A673 (cell line): ENCODE data around the gene ARHGAP15. TPM values are rescaled to one million over a fixed set of nuclear protein-coding genes. Genes with fewer than 3 reads are reported as not detected.

Experiments used
- BruUV-seq: library from RNA; stranded (reverse); fragments of 400-500 nt; replicated peaks from 2 replicates; lab custom pipeline; 2021; lab: Mats Ljungman, UMichigan
- CTCF ChIA-PET: fragments of 300-600 bp; sonication (Branson Sonifier 250); formaldehyde crosslinking; loops from one replicate; lab custom pipeline; 2022; ENCODE audit warnings: antibody characterized with exemption; lab: Charles Lee
- POLR2A ChIA-PET: fragments of 300-600 bp; sonication (Branson Sonifier 250); formaldehyde crosslinking; loops from one replicate; lab custom pipeline; 2022; ENCODE audit warnings: antibody characterized with exemption; ENCODE audit not compliant: low non-redundant PET; lab: Charles Lee
- DNase-seq: peaks from one replicate; pipeline ENCODE4 v3.0.0-alpha.2; 2015; ENCODE audit warnings: low spot score
- H3K27ac ChIP-seq: fragments of 200-600 bp; sonication (generic); 2 replicates; pipeline ENCODE4 v1.5.1; 2016; ENCODE audit warnings: mixed run types, low read depth, mild to moderate bottlenecking, mixed read lengths, antibody characterized with exemption, low read length; ENCODE audit not compliant: poor library complexity, severe bottlenecking
- H3K27me3 ChIP-seq: fragments of 200-600 bp; sonication (generic); replicated peaks from 2 replicates; pipeline ENCODE4 v1.6.1; 2017; ENCODE audit warnings: mixed run types, low read depth, mild to moderate bottlenecking, mixed read lengths, antibody characterized with exemption, low read length; ENCODE audit not compliant: insufficient read depth, poor library complexity
- H3K36me3 ChIP-seq: fragments of 200-600 bp; sonication (generic); 2 replicates; pipeline ENCODE4 v1.6.1; 2016; ENCODE audit warnings: mixed run types, mild to moderate bottlenecking, mixed read lengths, antibody characterized with exemption, low read length; ENCODE audit not compliant: insufficient read depth, poor library complexity, severe bottlenecking
- H3K4me1 ChIP-seq: fragments of 200-600 bp; sonication (generic); 2 replicates; pipeline ENCODE4 v1.6.1; 2017; ENCODE audit warnings: mixed run types, mild to moderate bottlenecking, mixed read lengths, antibody characterized with exemption, low read length; ENCODE audit not compliant: insufficient read depth, poor library complexity, severe bottlenecking
- H3K4me3 ChIP-seq: fragments of 200-600 bp; sonication (generic); 2 replicates; pipeline ENCODE4 v1.5.1; 2016; ENCODE audit warnings: low read depth, mixed run types, mild to moderate bottlenecking, mixed read lengths, low read length; ENCODE audit not compliant: poor library complexity, severe bottlenecking
- H3K9me3 ChIP-seq: fragments of 200-600 bp; sonication (generic); 2 replicates; pipeline ENCODE4 v1.6.1; 2016; ENCODE audit warnings: mixed run types, low read depth, mild to moderate bottlenecking, mixed read lengths, antibody characterized with exemption, low read length; ENCODE audit not compliant: poor library complexity, severe bottlenecking
- CTCF ChIP-seq: fragments of 300-800, 200-600 bp; sonication (generic); conservative IDR thresholded peaks from 2 replicates; pipeline ENCODE4 v1.5.1; 2017; ENCODE audit warnings: low read depth, mild to moderate bottlenecking, antibody characterized with exemption, low read length, moderate library complexity, mixed read lengths
- EZH2 ChIP-seq: fragments of 200-600 bp; sonication (generic); IDR thresholded peaks from 2 replicates; pipeline ENCODE4 v1.6.1; 2017; ENCODE audit warnings: borderline replicate concordance, low read depth, mild to moderate bottlenecking, mixed read lengths, antibody characterized with exemption, low read length; ENCODE audit not compliant: poor library complexity, severe bottlenecking
- intact Hi-C: fragments of 100-400 bp; cut with micrococcal nuclease; formaldehyde crosslinking; loops from one replicate; pipeline ENCODE4 v1.10.0; 2022; ENCODE audit not compliant: unreplicated experiment
- total RNA-seq: library from RNA; stranded (reverse); gene quantifications from 2 replicates; pipeline ENCODE4 v1.2.3, GENCODE V29; 2021

Gene ARHGAP15
- total RNA-seq, 1 experiment from 2014 or later: not detected

GRCh38 chr2:143742581-143742980 lies 613.4 kb downstream of the ARHGAP15 start:
- Histone ChIP-seq H3K9me3 (no peaks in the 10 kb centered on the region), H3K4me1 (peaks cover 12% of the 10 kb centered on the region), H3K27me3 (no peaks in the 10 kb centered on the region), H3K4me3 (no peak overlapping the region), H3K36me3 (no peaks in the 10 kb centered on the region), H3K27ac (no peak overlapping the region)
- DNase-seq: no peak
- TF ChIP-seq CTCF: no peak
- no peak for TF ChIP-seq EZH2
- BruUV-seq: no TSS peak
- intact Hi-C loops: no loop called here
- POLR2A ChIA-PET: no interaction called here
- CTCF ChIA-PET: no interaction called here

GRCh38 chr2:143744114-143744513 lies 614.9 kb downstream of the ARHGAP15 start:
- H3K27ac ChIP-seq: no peak overlapping the region
- H3K9me3 ChIP-seq: no peaks in the 10 kb centered on the region
- DNase-seq: no peak
- intact Hi-C loops: no loop called here
- H3K27me3 ChIP-seq: no peaks in the 10 kb centered on the region
- H3K36me3 ChIP-seq: no peaks in the 10 kb centered on the region
- no peak overlapping the region for H3K4me3 ChIP-seq
- ChIA-PET POLR2A (no interaction called here), CTCF (no interaction called here)
- peaks cover 26% of the 10 kb centered on the region for H3K4me1 ChIP-seq
- no TSS peak for BruUV-seq
- TF ChIP-seq EZH2 (no peak), CTCF (no peak)

GRCh38 chr2:143745060-143745459 lies 615.8 kb downstream of the ARHGAP15 start:
- Histone ChIP-seq H3K27me3 (no peaks in the 10 kb centered on the region), H3K4me3 (no peak overlapping the region), H3K36me3 (no peaks in the 10 kb centered on the region), H3K27ac (no peak overlapping the region), H3K4me1 (peaks cover 26% of the 10 kb centered on the region), H3K9me3 (no peaks in the 10 kb centered on the region)
- intact Hi-C loops: no loop called here
- DNase-seq: no peak
- TF ChIP-seq EZH2 (no peak), CTCF (no peak)
- ChIA-PET CTCF (no interaction called here), POLR2A (no interaction called here)
- BruUV-seq: no TSS peak
